Neural progenitor cell (in vitro differentiated cells): ENCODE measurements around the gene LRBA.

Experiments used
- CTCF ChIP-seq: fragments of 200-600 bp; sonication (generic); IDR thresholded peaks from 2 replicates; pipeline ENCODE4 v1.5.1; 2017; ENCODE audit warnings: antibody characterized with exemption, mild to moderate bottlenecking
- EZH2 ChIP-seq: fragments of 200-600 bp; sonication (generic); IDR thresholded peaks from 2 replicates; pipeline ENCODE4 v1.6.1; 2017; ENCODE audit warnings: antibody characterized with exemption, mild to moderate bottlenecking, moderate library complexity

GRCh38 chr4:150423503-150423902 lies 591.6 kb downstream of the LRBA start:
- no peak for TF ChIP-seq CTCF
- TF ChIP-seq EZH2: no peak
